Measurements from ENCODE around the gene DFFB.

GRCh38 chr1:3884966-3885365, 27.7 kb downstream of the DFFB start:
- TF ChIP-seq POLR2A (IDR thresholded peaks at IDR 0.05; ENCODE audit: low read depth, low read length): no peak
- no peak for TF ChIP-seq CTCF (IDR thresholded peaks at IDR 0.05; ENCODE audit: extremely low read depth in 1 of 2, insufficient read depth in 1 of 2, low read depth in 1 of 2, low read length in 2 of 2)
- TF ChIP-seq FOS (IDR thresholded peaks at IDR 0.05; ENCODE audit: borderline replicate concordance, insufficient read depth, low read length): no peak
- TF ChIP-seq EZH2 (IDR thresholded peaks at IDR 0.05; ENCODE audit: borderline replicate concordance, low read depth, low read length, severe bottlenecking): no peak
- TF ChIP-seq POLR2AphosphoS5 (IDR thresholded peaks at IDR 0.05; ENCODE audit: insufficient read depth, low read depth, low read length): no peak
